ENCODE results near the gene CDAN1. TPM values are rescaled to one million over a fixed set of nuclear protein-coding genes. Genes with fewer than 3 reads are reported as not detected.

The CDAN1 gene
- total and polyA plus RNA-seq, 2 of the 8 experiments (the other 6 are each of a cell fraction or from before 2014, with no cell fraction given): 4.5 to 18.6 TPM

DNA sequence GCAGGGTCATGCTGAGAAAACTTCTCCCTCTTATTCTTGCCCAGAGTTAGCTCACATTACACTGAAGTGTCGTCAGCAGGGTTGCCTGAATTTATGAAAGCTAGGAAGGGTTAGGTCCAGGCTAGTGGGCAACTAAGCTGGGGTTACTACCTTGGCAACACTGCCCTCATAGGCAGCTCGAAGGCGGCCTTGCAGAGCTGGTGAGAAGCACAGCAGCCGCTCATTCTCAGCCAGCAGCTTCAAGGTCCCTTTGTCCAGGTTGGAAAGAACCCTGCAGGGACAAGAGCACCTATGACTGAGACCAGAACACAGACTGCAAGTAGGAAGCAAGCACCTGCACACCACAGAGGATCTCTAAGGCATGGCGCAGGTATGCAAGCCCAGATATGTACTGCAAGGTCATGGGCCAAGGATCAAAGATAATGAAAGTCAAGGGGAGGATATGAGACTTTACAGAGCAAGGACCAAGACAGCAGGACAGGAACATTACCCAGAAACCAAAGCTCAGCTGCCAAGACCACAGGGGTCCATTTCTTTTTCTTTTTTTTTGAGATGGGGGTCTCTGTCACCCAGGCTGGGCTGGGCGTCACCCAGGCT, 2.8 kb downstream of the CDAN1 start:
- H3K9me3 ChIP-seq (ENCODE audit: insufficient read depth in 2 of 2, low read depth in 1 of 2, low read length in 1 of 2): no peaks in the 10 kb centered on the region
- no peak overlapping the region for H3K4ac ChIP-seq (replicated peaks; ENCODE audit: insufficient read length, low read depth, low read length)
- ChIA-PET POLR2A (ENCODE audit: partially characterized antibody) (interaction anchor here (1.1 to 7.1 kb wide), 2 partner anchors 13 to 14 kb away, joined by 3 to 27 read pairs; no protein-coding TSS in a partner anchor), CTCF (ENCODE audit: partially characterized antibody) (interaction anchor here (0.6 to 5.5 kb wide), 6 partner anchors 11 to 669 kb away, joined by 3 to 28 read pairs (median 4); no protein-coding TSS in a partner anchor)
- no peak overlapping the region for H4K8ac ChIP-seq (ENCODE audit: extremely low read depth, insufficient read depth, low read length)
- no peak for FAIRE-seq
- 88% methylated on average over 6 of the region's 6 CpGs; no CpG with 5 or more reads in 1 of the 2 experiments for WGBS, 2 experiments (ENCODE audit: extremely low coverage in 1 of 2, insufficient coverage in 1 of 2, insufficient read length in 1 of 2, insufficient replicate concordance in 2 of 2, low coverage in 1 of 2, low lambda C conversion rate in 2 of 2, missing lambda C conversion rate in 1 of 2)
- no peak overlapping the region for H3K4me2 ChIP-seq (ENCODE audit: insufficient read depth in 1 of 2, low read depth in 2 of 2, low read length in 2 of 2)
- peaks cover 0 to 3% (median 1%) of the 10 kb centered on the region in 4 experiments; a peak in 2 of 7 replicates for H3K27me3 ChIP-seq (replicated peaks in 1 of 4; ENCODE audit: control insufficient read depth in 3 of 4, extremely low read depth in 1 of 4, insufficient read depth in 3 of 4, low read length in 3 of 4)
- H3K4me3 ChIP-seq (ENCODE audit: extremely low read depth in 1 of 4, insufficient read depth in 2 of 4, low read depth in 3 of 4, low read length in 4 of 4): no peak overlapping the region
- H3K23me2 ChIP-seq (ENCODE audit: low read depth, low read length): peaks cover 7% of the 10 kb centered on the region; the same call in 1 of the 2 replicates
- H2BK120ac ChIP-seq (replicated peaks; ENCODE audit: low read depth, low read length): no peak overlapping the region
- H3K23ac ChIP-seq (ENCODE audit: insufficient read length): no peak overlapping the region
- H3K14ac ChIP-seq (ENCODE audit: insufficient read length): no peak overlapping the region
- H2BK5ac ChIP-seq (ENCODE audit: low read depth, low read length): no peak overlapping the region
- no peak overlapping the region for H2AK5ac ChIP-seq (ENCODE audit: low read depth, low read length)
- H2AFZ ChIP-seq (ENCODE audit: low read length): no peak overlapping the region
- no peak overlapping the region for H3K56ac ChIP-seq (replicated peaks; ENCODE audit: insufficient read length, low read depth, low read length)
- H4K20me1 ChIP-seq (replicated peaks in 1 of 2; ENCODE audit: control insufficient read depth in 1 of 2, insufficient read depth in 2 of 2, low read length in 2 of 2): peaks cover 10 to 11% of the 10 kb centered on the region in 2 experiments
- H2BK20ac ChIP-seq (ENCODE audit: low read length): no peak overlapping the region
- no peak overlapping the region for H3K9ac ChIP-seq (replicated peaks in 1 of 4; ENCODE audit: extremely low read depth in 1 of 4, low read depth in 3 of 4, low read length in 3 of 4)
- H4K91ac ChIP-seq (replicated peaks; ENCODE audit: insufficient read length, low read length): no peak overlapping the region
- H3K18ac ChIP-seq (ENCODE audit: extremely low read depth, low read length): no peak overlapping the region
- DNase-seq (ENCODE audit: low read depth in 1 of 2, low spot score in 2 of 2): no peak
- no peak overlapping the region for H2BK15ac ChIP-seq (ENCODE audit: low read length)
- H3K27ac ChIP-seq (ENCODE audit: low read depth, low read length): no peak overlapping the region
- peaks cover 5 to 37% (median 7%) of the 10 kb centered on the region in 4 experiments; a peak in 7 of 8 replicates for H3K36me3 ChIP-seq (ENCODE audit: control insufficient read depth in 2 of 4, insufficient read depth in 4 of 4, low read length in 3 of 4)
- peaks cover 0 to 13% (median 6%) of the 10 kb centered on the region in 4 experiments; a peak in 6 of 7 replicates for H3K4me1 ChIP-seq (replicated peaks in 1 of 4; ENCODE audit: control insufficient read depth in 3 of 4, insufficient read depth in 4 of 4, low read length in 3 of 4)
- no peaks in the 10 kb centered on the region; the same call in 1 of the 2 replicates for H3K79me1 ChIP-seq (ENCODE audit: low read depth, low read length)
- no peak overlapping the region for H2BK12ac ChIP-seq (ENCODE audit: low read depth, low read length)
- H4K5ac ChIP-seq (ENCODE audit: insufficient read length, low read depth, low read length): no peak overlapping the region
- no peaks in the 10 kb centered on the region for H3K79me2 ChIP-seq (ENCODE audit: control insufficient read depth in 1 of 2, insufficient read depth in 2 of 2, low read length in 2 of 2)
- TF ChIP-seq, protein P1, sequence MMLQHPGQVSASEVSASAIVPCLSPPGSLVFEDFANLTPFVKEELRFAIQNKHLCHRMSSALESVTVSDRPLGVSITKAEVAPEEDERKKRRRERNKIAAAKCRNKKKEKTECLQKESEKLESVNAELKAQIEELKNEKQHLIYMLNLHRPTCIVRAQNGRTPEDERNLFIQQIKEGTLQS (IDR thresholded peaks at IDR 0.05; ENCODE audit: insufficient read depth, low read depth, low read length): no peak
- TF ChIP-seq NANOG (IDR thresholded peaks at IDR 0.05; ENCODE audit: insufficient read depth, low read depth, low read length, poor library complexity, severe bottlenecking): no peak
- TF ChIP-seq CHD1 (IDR thresholded peaks at IDR 0.05; ENCODE audit: low read depth, low read length): no peak
- no peak for TF ChIP-seq RBBP5 (IDR thresholded peaks at IDR 0.05; ENCODE audit: borderline replicate concordance, low read depth, low read length)
- no peak for TF ChIP-seq EZH2 (IDR thresholded peaks at IDR 0.05; ENCODE audit: low read depth, low read length, severe bottlenecking)
- TF ChIP-seq RAD21 (IDR thresholded peaks at IDR 0.05 in 1 of 2, conservative IDR thresholded peaks at IDR 0.05 in 1 of 2; ENCODE audit: low read depth in 2 of 2, low read length in 2 of 2): no peak
- no peak for TF ChIP-seq SP2 (IDR thresholded peaks at IDR 0.05; ENCODE audit: low read length)
- no peak for TF ChIP-seq KDM1A (IDR thresholded peaks at IDR 0.05; ENCODE audit: borderline replicate concordance, low read length)
- TF ChIP-seq YY1 (IDR thresholded peaks at IDR 0.05; ENCODE audit: low read depth, low read length): no peak
- TF ChIP-seq RXRA (IDR thresholded peaks at IDR 0.05; ENCODE audit: insufficient read depth, low read depth, low read length): no peak
- no peak for TF ChIP-seq JUN (IDR thresholded peaks at IDR 0.05; ENCODE audit: low read depth, low read length)
